Fibroblast of skin of right biceps (primary cell): ENCODE results near the gene KRTAP10-6.
"Not testable (repeated sequence)": the region's sequence is repeated elsewhere in the genome, so short reads cannot be mapped to it uniquely, and the experiment has no call there.

ENCODE experiments used
- DNase-seq: peaks from one replicate; pipeline ENCODE4 v3.0.0-alpha.2; 2013

The KRTAP10-6 gene

GRCh38 chr21:44592446-44593311 lies at the start of gene KRTAP10-6:
Gene KRTAP10-6, minus strand, starts transcription at chr21:44592505. Its CDS starts 21 bp downstream, at chr21:44592484.
- DNase-seq: no peak

- DNase-seq: no peak
Measured at GRCh38 chr21:44640761-44641160, 48.5 kb upstream of the KRTAP10-6 start.

DNA sequence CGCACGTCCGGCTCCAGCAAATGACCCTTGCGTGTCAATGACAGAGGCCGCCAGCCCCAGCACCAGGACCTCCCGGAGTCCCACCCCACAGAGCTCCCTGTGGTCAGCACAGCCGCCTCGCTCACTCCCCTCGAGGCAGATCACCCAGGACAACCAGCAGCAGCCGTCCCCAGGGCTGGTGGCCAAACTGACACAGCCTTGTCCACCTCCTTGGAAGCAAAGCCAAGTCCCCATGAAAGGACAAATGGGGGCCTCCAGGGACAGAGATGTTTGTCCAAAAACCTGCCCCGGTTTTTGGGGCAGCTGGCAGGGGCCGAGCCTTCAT lies 47.0 kb upstream of the KRTAP10-6 start:
- no peak for DNase-seq

DNA sequence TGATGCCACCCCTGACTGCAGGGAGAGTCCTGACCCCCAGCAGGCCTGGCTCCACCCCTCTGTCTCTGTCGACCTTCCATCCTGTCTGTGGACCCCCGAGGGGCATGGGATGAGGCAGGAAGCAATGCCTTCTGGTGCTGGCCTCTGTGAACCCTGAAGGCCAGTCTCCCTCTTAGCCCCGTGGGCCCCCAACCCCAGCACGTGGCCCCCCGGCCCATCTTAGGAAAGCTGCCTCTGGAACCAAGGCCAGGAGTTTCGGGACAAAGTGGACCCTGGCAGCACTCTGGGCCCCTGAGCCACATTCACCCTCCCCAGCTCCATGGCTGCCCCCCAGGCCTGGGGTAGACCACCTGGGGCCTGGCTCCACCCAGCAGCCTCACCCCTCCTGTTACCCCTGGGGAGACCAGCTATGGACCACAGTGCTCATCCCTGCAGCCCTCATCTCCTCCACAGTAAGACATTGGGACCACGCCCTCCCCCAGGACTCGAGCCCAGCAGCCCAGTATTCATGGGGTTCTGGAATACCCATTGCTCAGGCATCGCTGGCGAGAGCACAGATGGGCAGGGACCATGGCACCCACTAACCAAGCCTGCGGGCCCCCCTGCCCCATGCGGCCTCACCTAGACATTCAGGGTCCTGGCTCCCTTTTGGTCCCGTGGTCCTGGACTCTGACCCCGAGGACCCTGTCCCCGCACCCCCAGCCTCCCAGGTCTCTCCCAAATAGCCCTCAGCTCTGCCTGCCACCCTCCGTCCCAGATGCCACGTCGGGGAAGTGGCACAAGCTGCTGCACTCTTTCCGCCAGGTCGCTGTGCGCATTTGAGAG lies 46.4 kb upstream of the KRTAP10-6 start:
- DNase-seq: not testable (repeated sequence)

DNA sequence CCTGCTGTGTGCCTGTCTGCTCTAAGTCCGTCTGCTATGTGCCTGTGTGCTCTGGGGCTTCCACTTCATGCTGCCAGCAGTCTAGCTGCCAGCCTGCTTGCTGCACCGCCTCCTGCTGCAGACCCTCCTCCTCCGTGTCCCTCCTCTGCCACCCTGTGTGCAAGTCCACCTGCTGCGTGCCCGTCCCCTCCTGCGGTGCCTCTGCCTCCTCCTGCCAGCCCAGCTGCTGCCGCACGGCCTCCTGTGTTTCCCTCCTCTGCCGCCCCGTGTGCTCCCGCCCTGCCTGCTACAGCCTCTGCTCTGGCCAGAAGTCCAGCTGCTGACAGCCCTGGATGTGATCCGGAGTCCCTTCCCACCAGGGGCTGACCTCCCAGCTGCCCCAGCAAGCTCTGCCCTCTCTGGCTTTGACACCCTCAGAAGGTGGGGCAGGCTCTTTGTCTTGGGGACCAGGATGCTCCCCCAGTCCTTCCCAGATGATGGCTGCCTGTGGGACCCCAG lies 45.6 kb upstream of the KRTAP10-6 start:
- DNase-seq: not testable (repeated sequence)

DNA sequence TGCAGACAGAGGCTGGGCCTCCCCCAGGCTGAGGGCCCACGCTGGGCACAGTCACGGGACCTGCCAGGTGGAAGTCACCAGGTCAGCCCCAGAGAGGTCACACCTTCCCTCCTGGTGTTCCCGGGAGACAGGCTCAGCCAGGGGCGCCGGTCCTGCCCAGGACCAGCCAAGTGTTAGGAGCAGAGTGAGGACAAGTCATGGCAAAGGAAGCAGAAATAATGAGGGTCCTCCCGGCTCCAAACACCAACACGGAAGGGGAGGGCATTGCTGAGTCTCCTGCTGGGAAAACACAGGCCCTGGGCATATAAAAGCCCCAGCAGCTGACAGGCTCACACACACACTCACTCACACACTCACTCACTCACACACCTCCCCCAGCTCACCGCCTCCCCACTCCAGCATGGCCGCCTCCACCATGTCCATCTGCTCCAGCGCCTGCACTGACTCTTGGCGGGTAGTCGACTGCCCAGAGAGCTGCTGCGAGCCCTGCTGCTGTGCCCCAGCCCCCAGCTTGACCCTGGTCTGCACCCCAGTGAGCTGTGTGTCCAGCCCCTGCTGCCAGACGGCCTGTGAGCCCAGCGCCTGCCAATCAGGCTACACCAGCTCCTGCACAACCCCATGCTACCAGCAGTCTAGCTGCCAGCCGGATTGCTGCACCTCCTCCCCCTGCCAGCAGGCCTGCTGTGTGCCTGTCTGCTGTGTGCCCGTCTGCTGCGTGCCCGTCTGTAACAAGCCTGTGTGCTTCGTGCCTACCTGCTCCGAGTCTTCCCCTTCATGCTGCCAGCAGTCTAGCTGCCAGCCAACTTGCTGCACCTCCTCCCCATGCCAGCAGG lies 44.9 kb upstream of the KRTAP10-6 start, which contains the start of gene KRTAP10-10:
KRTAP10-10 (plus strand) TSS at position 339 of the 833 bp plus-strand sequence; CDS start at position 401, 62 bp downstream.
- DNase-seq: no peak

- no peak for DNase-seq
Measured at GRCh38 chr21:44636209-44637017, 44.1 kb upstream of the KRTAP10-6 start.

DNA sequence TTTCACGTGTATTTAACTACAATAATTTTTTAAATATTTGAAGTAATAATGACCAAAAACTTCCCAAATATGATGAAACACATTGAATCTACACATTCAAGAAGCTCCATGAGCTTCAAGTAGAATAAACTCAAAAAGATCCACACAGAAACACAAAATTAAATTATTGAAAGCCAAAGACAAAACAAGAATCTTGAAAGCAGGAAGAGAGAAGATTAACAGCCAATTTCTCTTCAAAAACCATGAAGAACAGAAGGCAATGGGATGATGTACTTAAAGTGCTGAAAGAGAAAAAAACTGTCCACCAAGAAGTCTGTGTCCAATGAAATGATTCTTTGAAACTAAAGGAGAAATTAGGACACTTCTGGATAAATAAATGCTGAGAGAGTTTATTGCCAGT lies 39.8 kb upstream of the KRTAP10-6 start:
- DNase-seq: no peak

- no peak for DNase-seq
Measured at GRCh38 chr21:44630440-44630839, 38.1 kb upstream of the KRTAP10-6 start.

DNA sequence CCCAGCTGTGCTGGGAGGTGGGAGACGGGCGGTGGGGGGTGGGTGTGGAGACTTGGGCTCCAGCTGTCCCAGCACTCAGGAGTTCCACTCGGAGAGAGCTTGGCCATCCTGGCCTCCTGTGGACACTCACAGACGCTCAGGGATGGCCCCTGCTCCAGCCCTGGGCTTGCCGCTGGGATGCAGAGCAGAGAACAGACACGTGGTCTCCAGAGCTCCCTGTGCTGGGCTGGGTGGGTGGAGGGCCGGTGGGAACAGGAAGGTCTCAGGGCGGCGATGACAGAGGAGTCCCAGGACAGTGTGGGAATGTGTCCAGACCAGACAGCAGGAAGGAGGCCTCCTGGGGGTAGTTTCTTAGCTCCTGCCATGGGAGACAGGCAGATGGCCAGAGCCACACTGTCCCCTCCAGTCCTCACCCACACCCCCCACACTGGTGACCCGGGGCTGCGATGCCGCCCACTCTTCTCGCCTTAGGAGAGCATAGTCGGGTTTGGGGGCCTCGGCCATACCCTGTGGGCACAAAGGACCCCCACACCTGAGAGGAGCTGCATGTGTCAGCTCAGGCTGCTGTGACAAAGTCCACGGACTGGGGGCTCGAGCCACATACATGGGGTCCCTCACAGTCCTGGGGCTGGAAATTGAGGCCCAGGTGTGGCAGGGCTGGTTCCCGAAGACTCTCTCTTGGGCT lies 36.5 kb upstream of the KRTAP10-6 start:
- no peak for DNase-seq

- not testable (repeated sequence) for DNase-seq
Measured at GRCh38 chr21:44627831-44628233, 35.5 kb upstream of the KRTAP10-6 start.

DNA sequence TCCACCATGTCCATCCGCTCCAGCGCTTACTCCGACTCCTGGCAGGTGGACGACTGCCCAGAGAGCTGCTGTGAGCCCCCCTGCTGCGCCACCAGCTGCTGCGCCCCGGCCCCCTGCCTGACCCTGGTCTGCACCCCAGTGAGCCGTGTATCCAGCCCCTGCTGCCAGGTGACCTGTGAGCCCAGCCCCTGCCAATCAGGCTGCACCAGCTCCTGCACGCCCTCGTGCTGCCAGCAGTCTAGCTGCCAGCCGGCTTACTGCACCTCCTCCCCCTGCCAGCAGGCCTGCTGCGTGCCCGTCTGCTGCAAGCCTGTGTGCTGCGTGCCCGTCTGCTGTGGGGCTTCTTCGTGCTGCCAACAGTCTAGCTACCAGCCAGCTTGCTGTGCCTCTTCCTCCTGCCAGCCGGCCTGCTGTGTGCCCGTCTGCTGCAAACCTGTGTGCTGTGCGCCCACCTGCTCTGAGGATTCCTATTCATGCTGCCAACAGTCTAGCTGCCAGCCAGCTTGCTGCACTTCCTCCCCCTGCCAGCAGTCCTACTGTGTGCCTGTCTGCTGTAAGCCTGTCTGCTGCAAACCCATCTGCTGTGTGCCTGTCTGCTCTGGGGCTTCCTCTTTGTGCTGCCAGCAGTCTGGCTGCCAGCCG lies 35.0 kb upstream of the KRTAP10-6 start:
- DNase-seq: not testable (repeated sequence)

DNA sequence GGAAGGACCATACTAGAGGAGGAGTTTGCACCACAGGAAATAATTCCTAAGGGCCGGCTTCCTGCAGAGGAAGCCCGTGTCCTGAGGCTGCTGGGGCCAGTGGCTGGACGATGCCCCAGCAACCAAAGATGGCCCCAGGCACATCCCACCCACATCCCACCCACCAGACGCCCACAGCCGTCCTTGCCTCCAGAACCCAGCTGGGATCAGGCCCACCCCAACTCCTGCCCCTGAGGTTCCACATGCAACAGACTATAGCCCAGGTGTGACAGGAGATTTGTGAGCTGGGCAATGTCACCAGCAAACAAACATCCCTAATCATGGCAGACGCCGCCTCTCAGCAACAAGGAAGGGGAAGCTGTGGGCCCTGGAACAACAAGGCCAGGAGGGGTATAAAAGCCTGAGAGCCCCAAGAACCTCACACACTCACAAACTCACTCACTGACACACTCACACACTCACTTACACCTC lies 34.4 kb upstream of the KRTAP10-6 start, which contains the start of gene KRTAP10-9:
KRTAP10-9 (plus strand) TSS at position 421 of the 471 bp plus-strand sequence. CDS start 79 bp downstream, outside the sequence.
- no peak for DNase-seq

DNA sequence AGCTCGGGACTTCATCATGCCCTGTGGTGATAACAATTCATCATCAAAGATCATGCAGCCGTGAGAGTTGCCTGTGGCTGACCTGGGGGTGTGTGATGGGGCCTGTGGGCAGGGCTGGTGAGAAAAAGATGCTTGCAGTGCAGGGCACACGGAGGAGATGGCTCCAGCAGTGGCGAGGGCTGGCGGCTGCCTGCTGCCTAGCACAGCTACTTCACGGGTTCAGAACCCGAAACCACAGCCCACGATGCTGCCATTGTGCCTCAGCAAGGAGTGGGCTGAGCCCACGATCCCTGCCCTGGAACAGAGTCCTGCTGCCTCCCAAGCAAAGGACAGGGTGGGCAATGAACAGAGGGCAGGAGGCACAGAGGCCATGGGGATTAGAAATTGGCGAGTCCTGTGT lies 34.0 kb upstream of the KRTAP10-6 start:
- no peak for DNase-seq

- DNase-seq: no peak
Measured at GRCh38 chr21:44625756-44626155, 33.5 kb upstream of the KRTAP10-6 start.

GRCh38 chr21:44623575-44623974 lies 31.3 kb upstream of the KRTAP10-6 start:
- DNase-seq: no peak

DNA sequence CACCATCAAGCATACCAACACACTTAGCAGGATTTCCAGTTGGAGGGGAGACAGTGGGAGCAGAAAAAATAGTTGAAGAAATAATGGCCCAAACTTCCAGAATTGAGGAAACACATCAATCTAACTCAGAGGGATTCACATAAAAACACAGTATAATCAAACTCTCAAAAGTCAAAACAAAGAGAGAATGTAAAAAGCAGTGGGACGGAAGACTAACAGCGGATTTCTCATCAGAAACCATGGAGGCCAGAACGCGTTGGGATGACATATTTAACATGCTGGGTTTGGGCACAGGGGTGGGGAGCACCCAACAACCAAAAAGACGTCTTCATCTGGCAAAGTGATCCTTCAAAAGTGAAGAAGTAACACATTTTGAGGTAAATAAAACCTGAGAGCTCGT lies 27.6 kb upstream of the KRTAP10-6 start:
- DNase-seq: no peak

DNA sequence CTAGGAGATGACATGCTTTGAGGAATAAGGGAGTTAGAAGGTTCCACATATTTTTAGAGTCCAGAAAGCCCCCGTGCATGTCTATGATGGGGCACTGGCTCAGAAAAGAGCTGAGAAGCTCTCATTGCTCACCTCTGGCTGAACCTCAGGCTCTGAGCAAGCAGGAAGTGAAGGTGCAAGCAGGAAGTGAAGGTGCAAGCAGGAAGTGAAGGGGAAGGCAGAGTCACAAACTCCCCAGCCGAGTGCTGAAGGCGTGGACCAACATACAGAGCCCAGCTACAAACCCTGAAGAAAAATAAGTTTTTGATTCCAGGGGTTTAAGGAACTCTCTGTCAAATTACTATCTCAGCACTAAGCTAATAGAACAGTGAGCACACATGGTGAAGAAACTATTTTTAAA lies 26.6 kb upstream of the KRTAP10-6 start:
- DNase-seq: no peak

- no peak for DNase-seq
Measured at GRCh38 chr21:44618504-44618903, 26.2 kb upstream of the KRTAP10-6 start.

- no peak for DNase-seq
Measured at GRCh38 chr21:44617071-44617501, 24.8 kb upstream of the KRTAP10-6 start.
